Uterus (tissue), 2 donors: ENCODE data around the gene CADM2.

Experiments used
- CTCF ChIP-seq, 4 experiments: fragments of 200-600 bp in 2 of 4; fragments of 450-650 bp in 2 of 4; sonication (generic) in 2 of 4; IDR thresholded peaks; one replicate each; pipeline ENCODE4 v1.5.1; 2016 to 2019; ENCODE audit warnings: antibody characterized with exemption in 4 of 4, mild to moderate bottlenecking in 2 of 4, moderate library complexity in 1 of 4
- POLR2A ChIP-seq, 2 donors: fragments of 450-650 bp; IDR thresholded peaks; one replicate each; pipeline ENCODE4 v1.6.1; 2016; ENCODE audit warnings: antibody characterized with exemption in 2 of 2, mild to moderate bottlenecking in 1 of 2, moderate library complexity in 1 of 2

- TF ChIP-seq CTCF (IDR thresholded peaks at IDR 0.05) (no peak), POLR2A (IDR thresholded peaks at IDR 0.05) (no peak)
These were observed 767.0 kb downstream of the CADM2 start for GRCh38 chr3:85725809-85726208.
